WTC11 (cell line): ENCODE results near the gene TBC1D22A. TPM values are rescaled to one million over a fixed set of nuclear protein-coding genes. Genes with fewer than 3 reads are reported as not detected.

Experiments used
- ATAC-seq: fragments of 200-7000 bp; cut with Tn5 transposase; 2 replicates; pipeline ENCODE4 v1.10.0; 2021; ENCODE audit warnings: mild to moderate bottlenecking, moderate library complexity
- CTCF ChIA-PET: fragments of 300-600 bp; sonication (Branson Sonifier 250); formaldehyde crosslinking; loops from one replicate; lab custom pipeline; 2021; ENCODE audit warnings: antibody characterized with exemption; lab: Charles Lee
- POLR2A ChIA-PET: fragments of 350-600 bp; sonication (Branson Sonifier 250); formaldehyde crosslinking; loops from one replicate; lab custom pipeline; 2021; ENCODE audit warnings: antibody characterized with exemption; lab: Charles Lee
- DNase-seq: peaks from one replicate; pipeline ENCODE4 v3.0.0; 2021; ENCODE audit warnings: low spot score
- H3K27ac Mint-ChIP-seq: 2 replicates; pipeline ENCODE4 v1.8.0; 2021; ENCODE audit warnings: mixed read lengths
- H3K27me3 Mint-ChIP-seq: 2 replicates; pipeline ENCODE4 v1.8.0; 2021; ENCODE audit warnings: low read depth, mild to moderate bottlenecking, moderate library complexity, mixed read lengths
- H3K36me3 Mint-ChIP-seq: 2 replicates; pipeline ENCODE4 v1.8.0; 2021; ENCODE audit warnings: mixed read lengths
- H3K4me1 Mint-ChIP-seq: 2 replicates; pipeline ENCODE4 v1.8.0; 2022; ENCODE audit warnings: mixed read lengths
- H3K4me3 Mint-ChIP-seq: 2 replicates; pipeline ENCODE4 v1.8.0; 2021; ENCODE audit warnings: mild to moderate bottlenecking, moderate library complexity, mixed read lengths
- H3K9me3 Mint-ChIP-seq: 2 replicates; pipeline ENCODE4 v1.8.0; 2021; ENCODE audit warnings: mixed read lengths
- AFF4 ChIP-seq: sonication (generic); formaldehyde crosslinking; IDR thresholded peaks from 2 replicates; pipeline ENCODE4 v1.8.1; 2023; ENCODE audit warnings: mild to moderate bottlenecking, missing genetic modification reagents, borderline replicate concordance
- CTCF ChIP-seq: fragments of 200-600 bp; IDR thresholded peaks from 2 replicates; pipeline ENCODE4 v1.8.0; 2022; ENCODE audit warnings: antibody characterized with exemption
- EMX1 ChIP-seq: fragments of 250-450 bp; sonication (Bioruptor Pico); IDR thresholded peaks from 2 replicates; pipeline ENCODE4 v1.8.0; 2021; ENCODE audit warnings: mild to moderate bottlenecking
- ERG ChIP-seq: fragments of 250-450 bp; sonication (Bioruptor Pico); IDR thresholded peaks from 2 replicates; pipeline ENCODE4 v1.8.0; 2021; ENCODE audit warnings: mild to moderate bottlenecking
- HMGXB4 ChIP-seq: sonication (generic); formaldehyde crosslinking; IDR thresholded peaks from 2 replicates; pipeline ENCODE4 v1.8.1; 2023; ENCODE audit warnings: mild to moderate bottlenecking, moderate library complexity, missing genetic modification reagents
- NR1H2 ChIP-seq: sonication (generic); formaldehyde crosslinking; IDR thresholded peaks from 2 replicates; pipeline ENCODE4 v1.9.0; 2021; ENCODE audit warnings: mild to moderate bottlenecking, moderate library complexity, missing genetic modification reagents
- SMAD3 ChIP-seq: sonication (generic); formaldehyde crosslinking; IDR thresholded peaks from 2 replicates; pipeline ENCODE4 v1.8.0; 2022; ENCODE audit warnings: missing genetic modification reagents, mild to moderate bottlenecking, borderline replicate concordance
- TCF7 ChIP-seq: sonication (generic); formaldehyde crosslinking; IDR thresholded peaks from 2 replicates; pipeline ENCODE4 v1.8.0; 2022; ENCODE audit warnings: mild to moderate bottlenecking, low read depth, missing genetic modification reagents, moderate library complexity
- USF1 ChIP-seq: sonication (generic); formaldehyde crosslinking; IDR thresholded peaks from 2 replicates; pipeline ENCODE4 v1.8.0; 2022; ENCODE audit warnings: mild to moderate bottlenecking, missing genetic modification reagents
- USF2 ChIP-seq: sonication (generic); formaldehyde crosslinking; IDR thresholded peaks from 2 replicates; pipeline ENCODE4 v1.8.1; 2023; ENCODE audit warnings: mild to moderate bottlenecking, missing genetic modification reagents, moderate library complexity
- ZBTB43 ChIP-seq: sonication (generic); formaldehyde crosslinking; IDR thresholded peaks from 2 replicates; pipeline ENCODE4 v1.8.1; 2023; ENCODE audit warnings: mild to moderate bottlenecking, missing genetic modification reagents
- ZNF138 ChIP-seq: sonication (generic); formaldehyde crosslinking; conservative IDR thresholded peaks from 2 replicates; pipeline ENCODE4 v1.8.1; 2022; ENCODE audit warnings: mild to moderate bottlenecking, moderate library complexity, missing genetic modification reagents
- ZNF423 ChIP-seq: fragments of 250-450 bp; sonication (Bioruptor Pico); IDR thresholded peaks from 2 replicates; pipeline ENCODE4 v2.1.2; 2022; ENCODE audit warnings: mild to moderate bottlenecking, moderate library complexity
- ZNF671 ChIP-seq: fragments of 250-450 bp; sonication (Bioruptor Pico); IDR thresholded peaks from 2 replicates; pipeline ENCODE4 v1.8.0; 2021; ENCODE audit warnings: mild to moderate bottlenecking
- total RNA-seq: library from RNA; stranded (reverse); gene quantifications from 3 replicates; pipeline ENCODE4 v1.2.3, GENCODE V29; 2021

TBC1D22A gene
- total RNA-seq, 1 experiment from 2014 or later, result 18.1 TPM

GRCh38 chr22:47151064-47151463, 388.6 kb downstream of the TBC1D22A start (continued):
- TF ChIP-seq ZBTB43 (CRISPR knock-in tag), result no peak
- TF ChIP-seq SMAD3 (CRISPR knock-in tag), result no peak
- no peak for TF ChIP-seq EMX1 (CRISPR knock-in tag)
- TF ChIP-seq USF1, result no peak
- no peak for TF ChIP-seq ZNF138 (CRISPR knock-in tag)

- ChIA-PET CTCF (no interaction called here), POLR2A (no interaction called here)
- H3K27me3 Mint-ChIP-seq, result no peaks in the 10 kb centered on the region; the same call in 1 of the 2 replicates
- H3K4me1 Mint-ChIP-seq, result no peaks in the 10 kb centered on the region
- no peaks in the 10 kb centered on the region for H3K9me3 Mint-ChIP-seq
- no peak for ATAC-seq
- no peak for TF ChIP-seq ZNF671 (CRISPR knock-in tag)
- TF ChIP-seq USF2, result no peak
- TF ChIP-seq NR1H2 (CRISPR knock-in tag), result no peak
- no peak for TF ChIP-seq TCF7
- TF ChIP-seq ERG (CRISPR knock-in tag), result no peak
- no peak for TF ChIP-seq HMGXB4 (CRISPR knock-in tag)
- no peak for TF ChIP-seq ZNF423 (CRISPR knock-in tag)
- TF ChIP-seq CTCF, result no peak
- TF ChIP-seq AFF4, result no peak
- no peak for DNase-seq
- H3K27ac Mint-ChIP-seq, result no peak overlapping the region
- H3K36me3 Mint-ChIP-seq, result no peaks in the 10 kb centered on the region
- no peak overlapping the region for H3K4me3 Mint-ChIP-seq
Measured at GRCh38 chr22:47151490-47151889, 389.0 kb downstream of the TBC1D22A start.
